ENCODE results near the gene DCAF8. TPM values are rescaled to one million over a fixed set of nuclear protein-coding genes. Genes with fewer than 3 reads are reported as not detected.
"Not testable (repeated sequence)": the region's sequence is repeated elsewhere in the genome, so short reads cannot be mapped to it uniquely, and the experiment has no call there.

Gene DCAF8
- polyA plus RNA-seq (ENCODE audit: insufficient read length in 10 of 10) = 100 to 1,000 TPM in 5 of 10 donors, 10 to 100 TPM in 5; 70.9 to 136 (median 93.2) TPM
- long read RNA-seq, donor 1, full-length matches to known transcripts = 7 of 7 reads
- long read RNA-seq, donor 1, partial matches to known transcripts = 0 of 7 reads
- long read RNA-seq, donor 1, other reads (novel, unspliced or antisense) = 0 of 7 reads
- long read RNA-seq, donor 2, full-length matches to known transcripts = 9 of 21 reads
- long read RNA-seq, donor 2, partial matches to known transcripts = 12 of 21 reads
- long read RNA-seq, donor 2, other reads (novel, unspliced or antisense) = 0 of 21 reads
- long read RNA-seq, donor 3 = 0 reads
- long read RNA-seq, donor 4, full-length matches to known transcripts = 7 of 7 reads
- long read RNA-seq, donor 4, partial matches to known transcripts = 0 of 7 reads
- long read RNA-seq, donor 4, other reads (novel, unspliced or antisense) = 0 of 7 reads
- long read RNA-seq, donor 5, partial matches to known transcripts = 0 of 8 reads
- long read RNA-seq, donor 5, other reads (novel, unspliced or antisense) = 0 of 8 reads
- long read RNA-seq, donor 6, full-length matches to known transcripts = 5 of 5 reads
- long read RNA-seq, donor 6, partial matches to known transcripts = 0 of 5 reads
- long read RNA-seq, donor 6, other reads (novel, unspliced or antisense) = 0 of 5 reads
- long read RNA-seq, donor 7, full-length matches to known transcripts = 14 of 14 reads
- long read RNA-seq, donor 7, partial matches to known transcripts = 0 of 14 reads
- long read RNA-seq, donor 7, other reads (novel, unspliced or antisense) = 0 of 14 reads
- long read RNA-seq, donor 8, full-length matches to known transcripts = 7 of 7 reads
- long read RNA-seq, donor 8, partial matches to known transcripts = 0 of 7 reads
- long read RNA-seq, donor 8, other reads (novel, unspliced or antisense) = 0 of 7 reads
- long read RNA-seq, donor 9, partial matches to known transcripts = 0 of 1 reads
- long read RNA-seq, donor 9, other reads (novel, unspliced or antisense) = 0 of 1 reads

GRCh38 chr1:160261893-160262794 lies at the start of gene DCAF8:
TSS of gene DCAF8 (minus strand) at chr1:160262549. CDS start at chr1:160244008, 18,541 bp downstream.
- peak; percentile 98 to 100 (median 99) for DNase-seq

- no peak for DNase-seq
Observed at GRCh38 chr1:160309571-160309970, 47.2 kb upstream of the DCAF8 start.

GRCh38 chr1:160309185-160309557 lies 46.8 kb upstream of the DCAF8 start:
- no peak for DNase-seq

GRCh38 chr1:160308451-160309184 lies 46.3 kb upstream of the DCAF8 start:
- no peak for DNase-seq

- no peak for DNase-seq
Observed at GRCh38 chr1:160307118-160307791, 44.9 kb upstream of the DCAF8 start.

DNA sequence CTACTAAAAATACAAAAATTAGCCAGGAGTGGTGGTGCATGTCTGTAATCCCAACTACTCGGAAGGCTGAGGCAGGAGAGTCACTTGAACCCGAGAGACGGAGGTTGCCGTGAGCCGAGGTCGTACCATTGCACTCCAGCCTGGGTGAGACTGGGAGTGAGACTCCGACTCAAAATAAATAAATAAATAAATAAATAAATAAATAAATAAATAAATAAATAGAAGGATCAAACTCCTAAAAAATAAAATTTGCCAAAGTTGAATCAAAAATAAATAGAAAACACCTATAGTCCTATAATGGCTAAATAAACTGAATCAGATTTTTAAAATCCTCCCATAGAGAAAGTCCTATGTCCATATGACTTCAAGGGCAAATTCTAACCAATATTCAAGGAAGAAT lies 37.8 kb upstream of the DCAF8 start:
- DNase-seq = no peak

DNA sequence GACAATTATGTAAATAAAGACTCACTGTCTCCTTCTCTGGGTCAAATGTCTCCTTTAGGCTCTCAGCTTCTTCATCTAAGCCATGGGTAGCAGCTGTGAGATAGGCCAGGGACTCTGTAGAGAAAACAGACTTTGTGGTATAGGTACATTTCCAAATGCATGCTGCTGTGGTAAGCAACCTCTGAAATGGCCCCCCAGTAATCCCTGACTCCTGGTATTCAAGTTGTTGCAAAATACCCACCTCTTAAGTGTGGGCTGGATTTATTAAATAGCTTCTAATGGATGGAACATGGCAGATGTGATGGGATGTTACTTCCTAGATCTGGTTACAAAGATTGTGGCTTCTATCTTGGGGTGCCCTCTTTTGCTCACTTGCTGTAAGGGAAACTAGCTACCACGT lies 33.7 kb upstream of the DCAF8 start:
- no peak for DNase-seq

DNA sequence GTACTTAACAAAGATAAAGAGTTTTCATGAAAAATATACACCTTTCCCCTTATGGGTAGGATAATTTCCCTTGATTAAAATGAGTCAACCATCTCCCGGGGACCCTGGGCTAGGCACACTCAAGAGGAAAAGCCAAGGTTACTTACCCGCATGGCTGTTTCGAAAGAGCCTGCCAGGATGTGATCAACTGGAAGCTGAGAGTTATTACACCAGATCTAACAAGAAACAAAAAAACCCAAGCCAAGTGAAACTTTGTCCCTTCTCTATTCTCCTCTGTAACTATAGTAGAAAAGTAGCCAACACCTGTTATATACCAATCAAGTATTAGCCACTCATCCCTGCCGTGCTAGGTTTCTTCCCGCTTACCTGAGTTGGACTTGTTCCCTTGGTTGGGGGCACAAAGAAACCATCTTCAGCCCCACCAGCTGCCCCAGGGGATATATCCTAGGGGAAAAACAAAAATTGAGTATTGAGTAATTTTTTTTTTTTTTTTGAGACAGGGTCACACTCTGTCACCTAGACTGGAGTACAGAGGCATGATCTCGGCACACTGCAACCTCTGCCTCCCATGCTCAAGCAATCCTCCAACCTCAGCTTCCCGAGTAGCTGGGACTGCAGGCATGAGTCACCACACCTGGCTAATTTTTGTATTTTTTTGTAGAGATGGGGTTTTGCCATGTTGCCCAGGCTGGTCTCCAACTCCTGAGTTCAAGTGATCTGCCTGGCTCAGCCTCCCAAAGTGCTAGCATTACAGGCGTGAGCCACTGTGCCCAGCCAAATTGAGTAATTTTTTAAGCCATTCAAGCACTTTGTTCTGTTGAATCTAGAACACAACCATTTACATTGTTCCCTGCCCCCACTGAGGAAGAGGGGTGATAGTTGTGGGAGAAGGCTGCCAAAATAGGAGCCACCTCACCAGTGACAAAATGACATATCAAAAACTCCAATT lies 30.9 kb upstream of the DCAF8 start:
- no peak for DNase-seq

DNA sequence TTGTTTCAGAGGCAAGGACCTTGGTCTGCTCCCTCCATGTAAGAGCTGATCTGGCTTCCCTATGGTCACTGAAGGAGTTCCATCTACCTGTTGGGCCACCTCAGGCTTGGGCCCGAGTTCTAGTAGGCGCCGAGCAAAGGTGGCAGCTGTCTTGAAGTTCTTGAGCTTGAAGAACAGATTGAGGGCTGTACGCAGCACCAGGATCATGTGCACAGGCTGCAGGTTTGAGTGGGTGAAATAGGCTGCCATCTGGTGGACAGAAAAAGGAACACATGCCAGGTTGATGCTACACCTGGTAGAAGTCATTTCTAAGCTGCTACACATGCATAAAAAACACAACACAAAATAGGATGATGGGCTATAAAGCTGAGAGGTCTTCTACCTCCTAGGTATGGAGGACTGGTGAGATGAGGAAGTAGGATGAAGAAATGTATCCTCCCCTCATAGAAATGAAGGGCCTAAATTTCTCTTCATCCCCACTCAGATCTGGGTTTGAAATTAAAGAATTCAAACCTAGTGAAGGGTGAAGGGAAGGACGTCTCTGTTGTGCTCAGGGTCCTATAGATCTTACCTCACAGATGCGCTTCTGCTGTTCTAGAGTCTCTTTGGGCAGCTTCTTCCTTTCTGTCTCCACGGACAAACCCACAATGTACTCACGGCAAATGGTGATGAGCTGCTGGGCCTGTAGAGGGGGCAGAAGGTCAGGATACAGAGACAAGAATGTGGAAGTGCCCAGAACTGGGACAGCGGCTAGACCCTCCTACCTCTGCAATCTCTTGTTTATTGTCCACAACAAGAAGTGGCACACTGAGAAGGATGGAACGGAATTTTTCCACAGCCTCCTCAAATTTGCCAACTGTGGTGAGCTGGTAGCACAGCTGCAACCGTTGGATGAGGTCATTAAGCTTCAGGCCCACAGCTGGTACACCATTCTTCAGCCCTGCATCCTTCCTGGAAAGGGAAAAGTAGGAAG lies 29.2 kb upstream of the DCAF8 start:
- DNase-seq = peak; percentile 35 to 78 (median 60)

GRCh38 chr1:160287769-160288168 lies 25.4 kb upstream of the DCAF8 start:
- DNase-seq = not testable (repeated sequence)

GRCh38 chr1:160285506-160285905 lies 23.2 kb upstream of the DCAF8 start:
- no peak for DNase-seq

DNA sequence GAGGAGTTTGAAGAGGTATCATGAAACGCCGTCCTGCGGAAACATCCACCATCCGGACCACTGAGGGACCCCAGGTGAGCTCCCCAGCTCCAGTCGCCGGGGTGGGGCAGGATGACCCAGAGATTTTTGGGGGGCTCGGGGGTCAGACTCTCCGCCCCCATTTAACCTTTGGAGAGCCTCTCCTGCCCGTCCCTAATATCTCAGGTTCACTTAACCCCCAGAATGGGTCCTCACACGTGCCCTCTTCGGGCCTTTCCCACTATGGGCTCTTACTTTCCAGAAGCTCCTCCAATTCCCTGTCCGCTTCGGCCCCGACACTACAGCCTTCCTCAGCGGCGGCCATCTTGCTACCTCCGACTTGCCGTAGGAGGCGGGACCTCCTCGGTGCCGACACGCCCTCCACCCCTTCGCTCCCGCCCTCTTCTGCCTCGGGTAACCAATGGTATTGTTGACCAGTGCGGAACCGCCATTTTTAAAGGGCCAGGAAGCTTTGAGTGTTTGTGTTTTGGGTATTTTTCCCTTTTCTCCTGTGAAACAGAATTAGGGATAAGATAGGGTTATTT lies 22.5 kb upstream of the DCAF8 start, which contains the start of gene PEX19:
Gene PEX19 (minus strand): TSS at position 352 of the 563 bp plus-strand sequence. CDS start 9 bp downstream, at position 343.
- DNase-seq = peak; percentile 91 to 97 (median 95)

- peak in 2 of 3 donors; percentile 11 to 25 for DNase-seq
Observed at GRCh38 chr1:160284220-160284781, 22.0 kb upstream of the DCAF8 start.

GRCh38 chr1:160282807-160283206 lies 20.5 kb upstream of the DCAF8 start:
- no peak for DNase-seq

DNA sequence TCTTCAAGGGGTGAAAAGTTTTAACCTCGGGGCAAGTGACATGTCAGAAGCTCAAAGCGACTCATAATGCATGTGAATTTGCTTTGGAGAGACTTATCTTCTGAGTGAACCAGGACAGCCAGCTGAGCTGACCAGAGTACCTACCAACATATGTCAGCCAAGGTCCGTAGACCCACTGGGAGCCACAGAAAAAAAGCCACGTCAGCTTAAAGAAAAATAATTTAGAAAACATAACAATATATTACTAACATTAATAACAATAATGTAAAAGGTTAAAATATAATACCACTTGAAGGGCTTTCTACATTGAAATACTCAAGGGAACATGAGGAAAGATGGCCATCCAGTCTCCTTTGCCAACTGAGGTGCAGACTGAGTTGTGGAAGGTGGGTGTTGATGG lies 15.6 kb upstream of the DCAF8 start:
- no peak for DNase-seq

- no peak for DNase-seq
Observed at GRCh38 chr1:160277330-160277729, 15.0 kb upstream of the DCAF8 start.

GRCh38 chr1:160271025-160271424 lies 8.7 kb upstream of the DCAF8 start:
- no peak for DNase-seq

Measured in muscle of back (tissue), 13 donors.